Stomach (tissue), 9 donors: ENCODE measurements around the gene GSAP. TPM values are rescaled to one million over a fixed set of nuclear protein-coding genes. Genes with fewer than 3 reads are reported as not detected.

Source experiments
- DNase-seq, 2 donors: peaks; one replicate each; pipeline versions ENCODE4 v3.0.0 to v3.0.0-alpha.2; 2013 to 2019
- H3K27ac ChIP-seq, 5 donors: fragments of 200-600 bp in 4 of 5; sonication (generic) in 4 of 5; one replicate each; pipeline ENCODE4 v1.5.1; 2013 to 2019; ENCODE audit warnings: mild to moderate bottlenecking in 1 of 5, moderate library complexity in 1 of 5
- H3K27me3 ChIP-seq, 3 donors: fragments of 200-600 bp; sonication (generic); one replicate each; pipeline ENCODE4 v1.5.1; 2017 to 2019; ENCODE audit warnings: mixed run types in 1 of 3
- H3K36me3 ChIP-seq, 4 donors: fragments of 200-600 bp; sonication (generic); 1 replicate in 3 of 4; 2 replicates in 1 of 4; pipeline ENCODE4 v1.5.1; 2016 to 2019
- H3K4me1 ChIP-seq, 4 donors: fragments of 200-600 bp; sonication (generic); one replicate each; pipeline ENCODE4 v1.5.1; 2016 to 2019
- H3K4me3 ChIP-seq, 4 donors: fragments of 200-600 bp; sonication (generic) in 3 of 4; one replicate each; pipeline ENCODE4 v1.5.1; 2016 to 2019; ENCODE audit warnings: mild to moderate bottlenecking in 1 of 4
- H3K9me3 ChIP-seq, 4 donors: fragments of 200-600 bp; sonication (generic); one replicate each; pipeline ENCODE4 v1.5.1; 2016 to 2019
- EP300 ChIP-seq: sonication (generic); formaldehyde crosslinking; IDR thresholded peaks from one replicate; pipeline ENCODE4 v1.6.1; 2017; ENCODE audit warnings: antibody characterized with exemption
- POLR2A ChIP-seq, 4 donors: fragments of 450-650 bp; IDR thresholded peaks; one replicate each; pipeline ENCODE4 v1.6.1; 2016; ENCODE audit warnings: antibody characterized with exemption in 4 of 4, control low read depth in 2 of 4, mild to moderate bottlenecking in 1 of 4, moderate library complexity in 1 of 4
- POLR2AphosphoS5 ChIP-seq, 3 donors: sonication (generic); formaldehyde crosslinking; IDR thresholded peaks; one replicate each; pipeline ENCODE4 v1.6.1; 2016; ENCODE audit warnings: antibody characterized with exemption in 3 of 3
- WGBS, 5 donors: extraction: QIAGEN DNeasy Blood & Tissue Kit in 3 of 5; methylation state at CpG; one replicate each; pipeline versions ENCODE4 v1.1.5 to v1.1.7; 2013 to 2018; 5-methylcytosine and 5-hydroxymethylcytosine counted together
- intact Hi-C: fragments of 100-400 bp; cut with DNase I; formaldehyde crosslinking; loops from one replicate; pipeline ENCODE4 v1.15.1; 2023; ENCODE audit warnings: low total_unique reads
- polyA plus RNA-seq, 3 donors: library from polyadenylated mRNA; stranded (reverse); fragments of 200-250 nt; gene quantifications; one replicate each; pipeline ENCODE4 v1.2.3, GENCODE V29; 2013
- total RNA-seq, 5 donors: library from RNA; depleted of rRNA; stranded (reverse); fragments of >200 nt; gene quantifications; one replicate each; pipeline versions ENCODE4 v1.1.0 to v1.2.3, GENCODE V29; 2014 to 2016
- TF ChIP-seq, protein P1 (sequence below), 7 experiments: fragments of 450-650 bp in 4 of 7; fragments of 200-600 bp in 3 of 7; sonication (generic) in 3 of 7; IDR thresholded peaks; one replicate each; pipeline ENCODE4 v1.5.1; 2016 to 2019; ENCODE audit warnings: antibody characterized with exemption in 7 of 7, control low read depth in 2 of 7, mild to moderate bottlenecking in 1 of 7
- donor health status: healthy with polysubstance abuse.
- donor health status: Bipolar disorder and iron deficiency.
- donor health status: healthy.

The GSAP gene
- total and polyA plus RNA-seq, 8 donors: 3.5 to 52.1 (median 15.9) TPM

DNA sequence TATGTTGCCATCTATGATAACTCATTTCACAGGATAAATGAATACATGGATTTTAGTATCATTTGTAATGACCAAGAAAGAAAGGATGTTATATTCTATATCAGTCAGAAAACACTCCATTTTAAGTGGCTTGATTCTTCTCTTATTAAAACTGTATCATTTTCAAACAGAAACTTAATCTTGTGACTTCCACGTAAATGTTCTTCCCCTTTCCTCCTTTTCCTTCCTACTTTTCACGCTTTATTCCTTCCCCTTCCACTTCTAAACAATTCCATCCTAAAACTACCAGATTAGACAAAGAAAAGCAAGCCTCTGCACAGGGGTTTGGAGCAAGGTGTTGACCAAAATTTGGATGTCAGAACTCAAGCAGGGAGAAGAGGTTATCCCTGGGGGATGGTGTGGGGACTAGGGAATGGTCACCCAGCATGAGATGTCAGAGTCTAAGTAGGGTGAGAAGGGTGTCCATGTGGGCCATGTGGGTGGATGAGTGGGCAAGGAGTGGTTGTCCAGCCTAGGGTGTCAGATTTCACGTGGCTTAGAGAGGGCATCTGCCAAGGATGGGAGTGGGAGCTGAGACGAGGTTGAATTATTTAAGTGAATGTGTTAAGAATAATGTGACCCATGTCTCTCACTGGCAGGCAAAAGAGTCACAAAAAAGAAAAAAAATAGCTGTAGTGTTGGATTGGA lies 5.0 kb upstream of the GSAP start:
- Histone ChIP-seq H3K36me3 (no peaks in the 10 kb centered on the region), H3K4me3 (no peak overlapping the region), H3K27me3 (no peaks in the 10 kb centered on the region), H3K4me1 (peaks cover 6 to 11% (median 7%) of the 10 kb centered on the region in 4 donors), H3K27ac (no peak overlapping the region), H3K9me3 (no peaks in the 10 kb centered on the region)
- TF ChIP-seq POLR2A (IDR thresholded peaks at IDR 0.05) (no peak), EP300 (no peak)
- TF ChIP-seq, protein P1, sequence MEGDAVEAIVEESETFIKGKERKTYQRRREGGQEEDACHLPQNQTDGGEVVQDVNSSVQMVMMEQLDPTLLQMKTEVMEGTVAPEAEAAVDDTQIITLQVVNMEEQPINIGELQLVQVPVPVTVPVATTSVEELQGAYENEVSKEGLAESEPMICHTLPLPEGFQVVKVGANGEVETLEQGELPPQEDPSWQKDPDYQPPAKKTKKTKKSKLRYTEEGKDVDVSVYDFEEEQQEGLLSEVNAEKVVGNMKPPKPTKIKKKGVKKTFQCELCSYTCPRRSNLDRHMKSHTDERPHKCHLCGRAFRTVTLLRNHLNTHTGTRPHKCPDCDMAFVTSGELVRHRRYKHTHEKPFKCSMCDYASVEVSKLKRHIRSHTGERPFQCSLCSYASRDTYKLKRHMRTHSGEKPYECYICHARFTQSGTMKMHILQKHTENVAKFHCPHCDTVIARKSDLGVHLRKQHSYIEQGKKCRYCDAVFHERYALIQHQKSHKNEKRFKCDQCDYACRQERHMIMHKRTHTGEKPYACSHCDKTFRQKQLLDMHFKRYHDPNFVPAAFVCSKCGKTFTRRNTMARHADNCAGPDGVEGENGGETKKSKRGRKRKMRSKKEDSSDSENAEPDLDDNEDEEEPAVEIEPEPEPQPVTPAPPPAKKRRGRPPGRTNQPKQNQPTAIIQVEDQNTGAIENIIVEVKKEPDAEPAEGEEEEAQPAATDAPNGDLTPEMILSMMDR (IDR thresholded peaks at IDR 0.05): no peak
- WGBS, 5 donors: 66 to 80% (median 77%) methylated on average over 4 of the region's 4 CpGs
- DNase-seq: no peak
- intact Hi-C loops: no loop called here

DNA sequence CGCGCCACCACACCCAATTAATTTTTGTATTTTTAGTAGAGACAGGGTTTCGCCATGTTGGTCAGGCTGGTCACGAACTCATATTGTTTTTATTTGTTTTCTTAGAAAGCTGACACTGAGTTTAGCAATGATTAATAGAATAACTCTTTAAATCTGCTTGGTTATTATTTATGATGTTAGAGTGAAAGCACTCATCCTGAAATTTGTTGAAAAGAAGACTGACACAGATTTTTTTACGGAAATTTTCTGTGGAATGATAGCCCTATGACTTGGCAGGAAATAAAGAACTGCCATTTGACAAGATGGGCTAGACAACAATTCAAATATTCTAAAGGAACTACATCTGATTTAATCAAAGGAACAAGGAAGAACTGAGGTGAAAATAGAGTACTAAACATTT lies 4.3 kb upstream of the GSAP start:
- no peak overlapping the region for H3K27ac ChIP-seq

DNA sequence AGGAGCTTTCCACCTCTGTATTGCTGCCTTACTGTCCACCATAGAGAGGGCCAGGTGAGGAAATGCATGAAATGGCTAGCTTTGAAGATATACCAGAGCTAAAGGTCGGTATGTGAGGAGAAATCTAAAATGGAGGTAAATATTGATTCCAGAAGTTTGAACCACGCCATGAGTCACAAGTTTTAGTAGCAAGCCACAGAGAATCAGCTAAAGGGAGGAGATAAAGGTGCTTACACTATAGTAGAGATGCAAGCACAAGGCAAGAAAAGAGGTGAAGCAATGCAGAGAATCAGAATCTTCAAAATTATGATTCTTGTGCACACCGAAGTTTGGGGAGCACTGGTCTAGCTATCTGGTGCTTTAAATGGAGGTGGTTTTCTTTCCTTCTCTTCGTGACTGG lies 3.0 kb upstream of the GSAP start:
- Histone ChIP-seq H3K27me3 (no peaks in the 10 kb centered on the region), H3K36me3 (no peaks in the 10 kb centered on the region), H3K9me3 (no peaks in the 10 kb centered on the region), H3K4me3 (no peak overlapping the region), H3K4me1 (peaks cover 16 to 26% (median 19%) of the 10 kb centered on the region in 4 donors), H3K27ac (no peak overlapping the region)
- no peak for TF ChIP-seq POLR2AphosphoS5 (IDR thresholded peaks at IDR 0.05)
- TF ChIP-seq EP300: no peak
- no peak for TF ChIP-seq POLR2A (IDR thresholded peaks at IDR 0.05)
- TF ChIP-seq, protein P1 (IDR thresholded peaks at IDR 0.05): no peak
- no peak for DNase-seq
- WGBS, 5 donors: 51 to 73% (median 66%) methylated on average over 4 of the region's 4 CpGs
- intact Hi-C loops: no loop called here

More for the DNA sequence above, 4.3 kb upstream of the GSAP start:
- WGBS, 5 donors: 87 to 94% (median 92%) methylated on average over 5 of the region's 5 CpGs
- no peaks in the 10 kb centered on the region for H3K9me3 ChIP-seq
- H3K4me3 ChIP-seq: no peak overlapping the region
- H3K27me3 ChIP-seq: no peaks in the 10 kb centered on the region
- TF ChIP-seq, protein P1 (IDR thresholded peaks at IDR 0.05): no peak
- TF ChIP-seq POLR2AphosphoS5 (IDR thresholded peaks at IDR 0.05) (no peak), POLR2A (IDR thresholded peaks at IDR 0.05) (no peak), EP300 (no peak)
- peaks cover 7 to 12% (median 10%) of the 10 kb centered on the region in 4 donors for H3K4me1 ChIP-seq
- H3K36me3 ChIP-seq: no peaks in the 10 kb centered on the region
- no peak for DNase-seq
- intact Hi-C loops: no loop called here

DNA sequence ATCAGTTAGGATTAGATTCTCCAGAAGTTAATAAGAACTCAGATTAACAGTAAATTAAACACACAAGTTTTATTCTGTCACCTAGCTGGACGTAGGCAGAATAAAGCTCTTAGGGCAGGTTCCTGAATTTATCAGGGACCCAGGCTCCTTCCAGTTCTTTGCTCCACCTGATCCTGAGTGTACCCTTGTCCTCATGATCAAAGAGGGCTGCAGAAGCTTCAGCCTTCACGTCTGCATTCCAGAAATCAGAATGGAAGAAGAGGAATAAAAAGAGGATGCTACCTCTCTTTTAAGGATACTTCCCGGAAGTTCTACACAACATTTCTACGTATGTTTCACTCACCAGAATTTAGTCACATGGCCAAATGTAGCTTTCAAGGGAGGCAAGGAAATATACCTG lies 1.7 kb upstream of the GSAP start:
- no peak overlapping the region for H3K27ac ChIP-seq
- no peaks in the 10 kb centered on the region for H3K9me3 ChIP-seq
- H3K36me3 ChIP-seq: no peaks in the 10 kb centered on the region
- peaks cover 17 to 39% (median 24%) of the 10 kb centered on the region in 4 donors for H3K4me1 ChIP-seq
- 92 to 99% (median 93%) methylated on average over 4 of the region's 4 CpGs for WGBS, 5 donors
- H3K27me3 ChIP-seq: no peaks in the 10 kb centered on the region
- no peak for TF ChIP-seq POLR2AphosphoS5 (IDR thresholded peaks at IDR 0.05)
- TF ChIP-seq, protein P1 (IDR thresholded peaks at IDR 0.05): no peak
- TF ChIP-seq EP300: no peak
- no peak for TF ChIP-seq POLR2A (IDR thresholded peaks at IDR 0.05)
- no peak overlapping the region for H3K4me3 ChIP-seq
- no peak for DNase-seq
- intact Hi-C loops: no loop called here
